IMR-90 (cell line): ENCODE data around the gene CCSER2. TPM values are rescaled to one million over a fixed set of nuclear protein-coding genes. Genes with fewer than 3 reads are reported as not detected.
A peak's percentile ranks its signal among the peaks of the same experiment; 100 is the strongest.

Source experiments
- ATAC-seq: fragments of 200-7000 bp; cut with Tn5 transposase; 2 replicates; pipeline ENCODE4 v1.9.1; 2020; ENCODE audit warnings: low read depth, mild to moderate bottlenecking, moderate library complexity
- BruUV-seq: library from RNA; stranded (reverse); fragments of 400-500 nt; replicated peaks from 2 replicates; lab custom pipeline; 2021; lab: Mats Ljungman, UMichigan
- CTCF ChIA-PET: fragments of 300-600 bp; formaldehyde crosslinking; extraction: SDS; loops from one replicate; lab custom pipeline; 2021; ENCODE audit warnings: antibody characterized with exemption; lab: Yijun Ruan, JAX
- POLR2A ChIA-PET: fragments of 300-600 bp; sonication (Branson Sonifier 250); formaldehyde crosslinking; loops from one replicate; lab custom pipeline; 2022; ENCODE audit warnings: antibody characterized with exemption; ENCODE audit not compliant: unreplicated experiment; lab: Charles Lee
- DNase-seq: peaks from one replicate; pipeline ENCODE4 v3.0.0; 2013
- H2AFZ ChIP-seq: replicated peaks from 2 replicates; pipeline ENCODE3; 2013; ENCODE audit warnings: low read length, mild to moderate bottlenecking; ENCODE audit not compliant: poor library complexity
- H2AK5ac ChIP-seq: 2 replicates; pipeline ENCODE4 v1.6.1; 2013; ENCODE audit warnings: low read depth, low read length, inconsistent platforms
- H2AK9ac ChIP-seq: replicated peaks from 2 replicates; pipeline ENCODE3; 2013; ENCODE audit warnings: mild to moderate bottlenecking, low read depth, low read length, moderate library complexity; ENCODE audit not compliant: poor library complexity
- H2BK120ac ChIP-seq: 2 replicates; pipeline ENCODE4 v1.6.1; 2013; ENCODE audit warnings: low read depth, low read length, inconsistent platforms
- H2BK15ac ChIP-seq: 3 replicates; pipeline ENCODE4 v1.6.1; 2013; ENCODE audit warnings: low read depth, low read length, inconsistent platforms
- H2BK20ac ChIP-seq: 2 replicates; pipeline ENCODE4 v1.6.1; 2013; ENCODE audit warnings: low read depth, mild to moderate bottlenecking, inconsistent platforms, low read length, moderate library complexity
- H2BK5ac ChIP-seq: 2 replicates; pipeline ENCODE4 v1.6.1; 2013; ENCODE audit warnings: mild to moderate bottlenecking, low read depth, low read length, inconsistent platforms; ENCODE audit not compliant: poor library complexity, severe bottlenecking
- H3K14ac ChIP-seq: replicated peaks from 2 replicates; pipeline ENCODE4 v1.6.1; 2013; ENCODE audit warnings: low read depth, low read length, inconsistent platforms
- H3K18ac ChIP-seq: 2 replicates; pipeline ENCODE4 v1.6.1; 2013; ENCODE audit warnings: low read depth, low read length, control low read depth
- H3K23ac ChIP-seq: 2 replicates; pipeline ENCODE4 v1.6.1; 2013; ENCODE audit warnings: low read depth, low read length, inconsistent platforms
- H3K27ac ChIP-seq: 2 replicates; pipeline ENCODE4 v1.5.1; 2013; ENCODE audit warnings: mild to moderate bottlenecking, control low read depth, low read length; ENCODE audit not compliant: insufficient read depth
- H3K27me3 ChIP-seq: 2 replicates; pipeline ENCODE4 v1.6.1; 2013; ENCODE audit warnings: low read length; ENCODE audit not compliant: control insufficient read depth, insufficient read depth
- H3K36me3 ChIP-seq: 2 replicates; pipeline ENCODE4 v1.6.1; 2013; ENCODE audit warnings: low read length, mixed read lengths; ENCODE audit not compliant: control insufficient read depth, insufficient read depth
- H3K4ac ChIP-seq: 2 replicates; pipeline ENCODE4 v1.6.1; 2013; ENCODE audit warnings: low read depth, low read length, inconsistent platforms
- H3K4me1 ChIP-seq: 2 replicates; pipeline ENCODE4 v1.6.1; 2013; ENCODE audit warnings: low read length, mixed read lengths; ENCODE audit not compliant: control insufficient read depth, insufficient read depth
- H3K4me2 ChIP-seq: 2 replicates; pipeline ENCODE4 v1.6.1; 2013; ENCODE audit warnings: low read depth, mild to moderate bottlenecking, control low read depth, low read length, moderate library complexity
- H3K4me3 ChIP-seq: 2 replicates; pipeline ENCODE4 v1.5.1; 2013; ENCODE audit warnings: low read depth, mild to moderate bottlenecking, control low read depth, low read length, moderate library complexity; ENCODE audit not compliant: insufficient read depth
- H3K56ac ChIP-seq: 2 replicates; pipeline ENCODE4 v1.6.1; 2013; ENCODE audit warnings: low read length, inconsistent platforms; ENCODE audit not compliant: insufficient read depth; ENCODE audit errors: extremely low read depth
- H3K79me1 ChIP-seq, 2 experiments: 2 replicates each; pipeline ENCODE4 v1.6.1; 2013; ENCODE audit warnings: low read length in 2 of 2, inconsistent platforms in 1 of 2, low read depth in 1 of 2
- H3K9ac ChIP-seq: 2 replicates; pipeline ENCODE4 v1.6.1; 2013; ENCODE audit warnings: low read depth, low read length, control low read depth
- H3K9me1 ChIP-seq: 2 replicates; pipeline ENCODE4 v1.6.1; 2013; ENCODE audit warnings: low read length, inconsistent platforms; ENCODE audit not compliant: insufficient read depth
- H3K9me3 ChIP-seq: 2 replicates; pipeline ENCODE4 v1.6.1; 2013; ENCODE audit warnings: low read length; ENCODE audit not compliant: control insufficient read depth, insufficient read depth
- H4K20me1 ChIP-seq: 2 replicates; pipeline ENCODE4 v1.6.1; 2013; ENCODE audit warnings: low read length, inconsistent platforms; ENCODE audit not compliant: insufficient read depth
- H4K5ac ChIP-seq: 2 replicates; pipeline ENCODE4 v1.6.1; 2013; ENCODE audit warnings: mild to moderate bottlenecking, low read depth, low read length, control low read depth
- H4K8ac ChIP-seq, 2 experiments: 2 replicates each; pipeline ENCODE4 v1.6.1; 2013; ENCODE audit warnings: low read depth in 2 of 2, low read length in 2 of 2, control low read depth in 1 of 2, inconsistent platforms in 1 of 2
- H4K91ac ChIP-seq: 2 replicates; pipeline ENCODE4 v1.6.1; 2013; ENCODE audit warnings: low read depth, low read length, inconsistent platforms; ENCODE audit not compliant: insufficient read depth
- CEBPB ChIP-seq: IDR thresholded peaks from 2 replicates; pipeline ENCODE4 v1.6.1; 2012; ENCODE audit warnings: low read depth, low read length, improper control_type of control experiment
- CHD1 ChIP-seq: IDR thresholded peaks from 2 replicates; pipeline ENCODE4 v1.6.1; 2012; ENCODE audit warnings: low read depth, low read length, improper control_type of control experiment
- ELK1 ChIP-seq: fragments of 150-350 bp; IDR thresholded peaks from 2 replicates; pipeline ENCODE4 v1.6.1; 2016; ENCODE audit warnings: low read depth, mild to moderate bottlenecking, low read length, moderate library complexity, borderline replicate concordance
- FOS ChIP-seq: fragments of 150-350 bp; IDR thresholded peaks from 2 replicates; pipeline ENCODE4 v1.6.1; 2016; ENCODE audit warnings: low read depth, low read length
- MAZ ChIP-seq: IDR thresholded peaks from 2 replicates; pipeline ENCODE4 v1.6.1; 2012; ENCODE audit warnings: low read depth, mild to moderate bottlenecking, low read length, improper control_type of control experiment, moderate library complexity, borderline replicate concordance
- MXI1 ChIP-seq: IDR thresholded peaks from 2 replicates; pipeline ENCODE4 v1.6.1; 2012; ENCODE audit warnings: low read depth, mild to moderate bottlenecking, low read length, moderate library complexity, borderline replicate concordance
- NFE2L2 ChIP-seq: fragments of 150-350 bp; IDR thresholded peaks from 2 replicates; pipeline ENCODE4 v1.6.1; 2016; ENCODE audit warnings: low read depth, mild to moderate bottlenecking, low read length
- RAD21 ChIP-seq: IDR thresholded peaks from 2 replicates; pipeline ENCODE4 v1.6.1; 2012; ENCODE audit warnings: low read length, improper control_type of control experiment
- RCOR1 ChIP-seq: IDR thresholded peaks from 2 replicates; pipeline ENCODE4 v1.6.1; 2012; ENCODE audit warnings: mild to moderate bottlenecking, low read length, improper control_type of control experiment; ENCODE audit not compliant: insufficient replicate concordance
- SMC3 ChIP-seq: fragments of 150-350 bp; IDR thresholded peaks from 2 replicates; pipeline ENCODE4 v1.6.1; 2016; ENCODE audit warnings: low read depth, mild to moderate bottlenecking, antibody characterized with exemption, low read length, moderate library complexity
- WGBS, 2 experiments: methylation state at CpG; one replicate each; pipeline versions ENCODE4 v1.1.5 to v1.1.7; 2013; ENCODE audit warnings: missing lambda C conversion rate in 2 of 2; ENCODE audit not compliant: insufficient read length in 1 of 2; ENCODE audit errors: extremely low coverage in 2 of 2; 5-methylcytosine and 5-hydroxymethylcytosine counted together
- dilution Hi-C: fragments of 300-500 bp; cut with HindIII; formaldehyde crosslinking; loops from one replicate; pipeline ENCODE4 v1.14.3; 2018; ENCODE audit warnings: low sequenced_read_pairs; ENCODE audit not compliant: unreplicated experiment
- in situ Hi-C: fragments of 300-500 bp; cut with MboI; formaldehyde crosslinking; loops from 3 replicates; pipeline ENCODE4 v1.14.3; 2019; ENCODE audit warnings: low sequenced_read_pairs, inconsistent platforms, mixed read lengths
- intact Hi-C: fragments of 100-400 bp; cut with micrococcal nuclease; formaldehyde crosslinking; loops from 2 replicates; pipeline ENCODE4 v1.10.0; 2022
- polyA plus RNA-seq, 3 experiments: library from polyadenylated mRNA; depleted of rRNA; stranded (reverse); fragments of >200 nt; gene quantifications; 2 replicates each; pipeline ENCODE4 v1.2.3, GENCODE V29; 2012; ENCODE audit warnings: low replicate concordance in 1 of 3
- total RNA-seq: library from RNA; depleted of rRNA; stranded (reverse); fragments of >200 nt; gene quantifications from 2 replicates; pipeline ENCODE4 v1.2.3, GENCODE V29; 2012
- TF ChIP-seq, protein P1 (sequence below): fragments of 150-350 bp; IDR thresholded peaks from 2 replicates; pipeline ENCODE4 v1.6.1; 2017; ENCODE audit warnings: mild to moderate bottlenecking, antibody characterized with exemption, low read length, low read depth

The CCSER2 gene
- total and polyA plus RNA-seq, 2 of the 4 experiments (the other 2 are of a cell fraction), result 20.4 to 31.7 TPM

DNA sequence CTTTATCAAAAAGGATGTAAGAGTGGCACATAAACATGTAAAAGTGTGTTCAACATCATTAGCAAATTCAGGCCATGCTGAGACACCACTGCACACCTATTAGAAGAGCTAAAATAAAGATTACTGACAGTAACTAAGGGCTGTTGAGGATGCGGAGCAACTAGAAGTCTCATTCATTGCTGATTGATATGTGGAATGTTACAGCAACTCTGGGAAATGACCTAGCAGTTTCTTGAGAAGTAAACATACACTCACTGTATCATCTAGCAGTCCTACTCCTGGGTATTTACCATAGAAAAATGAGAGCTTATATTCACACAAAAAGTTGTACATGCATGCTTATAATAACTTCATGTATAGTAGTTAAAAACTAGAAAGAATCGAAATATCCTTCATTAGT, 77.3 kb downstream of the CCSER2 start:
- Histone ChIP-seq H2BK20ac (no peak overlapping the region), H3K56ac (no peak overlapping the region), H4K91ac (no peak overlapping the region), H4K20me1 (peaks cover 3% of the 10 kb centered on the region; the same call in 1 of the 2 replicates), H2AK5ac (no peak overlapping the region), H2AK9ac (no peak overlapping the region), H4K8ac (no peak overlapping the region), H2AFZ (no peak overlapping the region), H3K79me1 (peaks cover 29 to 49% of the 10 kb centered on the region in 2 experiments), H2BK15ac (no peak overlapping the region), H3K18ac (no peak overlapping the region), H3K9me1 (0 out of 2 replicates have a peak, but pooled peaks cover 3% of the 10 kb centered on the region), H3K36me3 (peaks cover 4% of the 10 kb centered on the region; the same call in 1 of the 2 replicates), H2BK120ac (no peak overlapping the region), H3K4ac (no peak overlapping the region), H3K4me1 (peaks cover 3% of the 10 kb centered on the region; the same call in 1 of the 2 replicates), H3K23ac (no peak overlapping the region), H3K9me3 (no peaks in the 10 kb centered on the region), H4K5ac (no peak overlapping the region), H3K4me3 (no peak overlapping the region), H3K9ac (no peak overlapping the region), H3K4me2 (no peak overlapping the region), H3K27me3 (no peaks in the 10 kb centered on the region), H3K14ac (no peak overlapping the region), H3K27ac (no peak overlapping the region), H2BK5ac (no peak overlapping the region)
- TF ChIP-seq FOS, result no peak
- no peak for TF ChIP-seq CEBPB
- TF ChIP-seq RCOR1, result no peak
- TF ChIP-seq RAD21, result no peak
- no peak for TF ChIP-seq MXI1
- TF ChIP-seq, protein P1, sequence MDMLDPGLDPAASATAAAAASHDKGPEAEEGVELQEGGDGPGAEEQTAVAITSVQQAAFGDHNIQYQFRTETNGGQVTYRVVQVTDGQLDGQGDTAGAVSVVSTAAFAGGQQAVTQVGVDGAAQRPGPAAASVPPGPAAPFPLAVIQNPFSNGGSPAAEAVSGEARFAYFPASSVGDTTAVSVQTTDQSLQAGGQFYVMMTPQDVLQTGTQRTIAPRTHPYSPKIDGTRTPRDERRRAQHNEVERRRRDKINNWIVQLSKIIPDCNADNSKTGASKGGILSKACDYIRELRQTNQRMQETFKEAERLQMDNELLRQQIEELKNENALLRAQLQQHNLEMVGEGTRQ, result no peak
- no peak for TF ChIP-seq CHD1
- TF ChIP-seq SMC3, result no peak
- TF ChIP-seq NFE2L2, result no peak
- no peak for TF ChIP-seq ELK1
- no peak for TF ChIP-seq MAZ
- POLR2A ChIA-PET, result no interaction called here
- no CpG with 5 or more reads among the region's 2 CpGs for WGBS, 2 experiments
- intact Hi-C loops, result no loop called here
- in situ Hi-C loops, result no loop called here
- DNase-seq (peak; percentile 21), ATAC-seq (no peak; the same call in 1 of the 2 replicates)
- no TSS peak for BruUV-seq
- CTCF ChIA-PET, result interaction anchor here (0.5 kb wide), 1 partner anchor 10 kb away, joined by 3 read pairs; no protein-coding TSS in a partner anchor
- dilution Hi-C loops, result no loop called here
